GM19438 (cell line): Measurements from ENCODE around the gene ZBTB17.

Source experiments
- ATAC-seq: cut with Tn5 transposase; IDR thresholded peaks from one replicate; pipeline ENCODE4 v1.9.1; 2021; ENCODE audit warnings: low read depth; ENCODE audit not compliant: unreplicated experiment

Gene ZBTB17

DNA sequence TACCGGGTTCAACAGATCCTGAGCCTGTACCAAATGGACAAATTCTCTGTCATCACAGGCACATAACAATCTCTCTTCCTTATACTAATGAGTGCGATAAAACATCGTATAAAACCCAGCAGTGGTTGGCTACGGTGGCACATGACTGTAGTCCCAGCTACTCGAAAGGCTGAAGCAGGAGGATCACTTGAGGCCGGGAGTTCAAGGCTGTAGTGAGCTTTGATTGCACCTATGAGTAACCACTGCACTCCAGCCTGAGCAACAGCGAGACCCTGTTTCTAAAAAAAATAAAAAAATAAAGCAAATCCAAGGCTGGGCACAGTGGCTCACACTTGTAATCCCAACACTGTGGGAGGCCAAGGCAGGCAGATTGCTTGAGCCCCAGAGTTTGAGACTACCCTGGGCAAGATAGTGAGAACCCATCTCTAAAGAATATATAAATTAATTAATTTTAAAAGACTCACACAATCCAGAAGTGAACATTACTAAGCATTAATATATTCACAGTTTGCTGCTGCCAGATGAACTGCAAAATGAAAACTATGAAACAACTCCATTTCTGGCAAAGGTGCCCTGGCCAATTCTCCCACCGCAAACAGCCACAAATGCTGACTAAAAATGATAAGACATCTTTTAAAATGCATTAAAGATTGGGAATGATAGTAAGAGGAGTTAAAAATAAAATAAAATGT lies 13.1 kb downstream of the ZBTB17 start:
- ATAC-seq, result no peak

DNA sequence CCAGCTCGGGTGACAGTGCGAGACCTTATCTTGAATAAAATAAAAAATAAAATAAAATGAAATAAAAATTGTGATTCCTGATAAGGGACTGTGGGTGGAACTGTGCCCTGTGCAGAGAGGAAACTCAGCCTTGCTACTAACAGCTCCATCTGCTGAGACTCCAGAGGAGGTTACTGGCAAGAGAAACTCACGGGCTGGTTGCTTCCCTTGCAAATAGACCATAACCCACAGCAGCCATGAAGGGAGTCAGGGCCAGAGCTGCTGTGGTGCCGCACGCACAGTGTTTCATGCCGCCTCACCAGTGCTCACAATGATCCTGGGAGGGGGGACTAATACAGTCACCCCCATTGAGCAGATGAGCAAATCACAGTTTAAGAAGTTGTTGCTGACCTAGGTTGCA lies 13.7 kb downstream of the ZBTB17 start:
- no peak for ATAC-seq

DNA sequence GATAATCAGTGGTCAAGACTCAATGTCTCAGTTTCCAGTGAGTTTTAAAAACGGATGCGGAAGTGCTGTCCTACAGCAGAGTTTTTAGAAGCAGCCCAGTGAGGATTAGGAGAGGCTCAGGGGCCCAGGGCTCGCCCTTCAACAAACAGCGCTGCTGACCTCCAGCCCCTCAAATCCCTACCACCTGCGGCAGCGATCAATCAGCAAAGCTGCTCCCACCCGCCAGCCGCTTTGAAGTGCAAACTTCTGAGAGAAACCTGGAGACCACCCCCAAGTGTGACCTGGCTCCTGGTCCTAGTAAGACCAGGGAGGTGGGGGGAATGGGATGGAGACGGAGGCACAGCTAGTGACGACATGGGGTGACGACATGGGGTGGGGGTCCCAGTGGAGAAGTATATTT lies 14.4 kb downstream of the ZBTB17 start:
- no peak for ATAC-seq

DNA sequence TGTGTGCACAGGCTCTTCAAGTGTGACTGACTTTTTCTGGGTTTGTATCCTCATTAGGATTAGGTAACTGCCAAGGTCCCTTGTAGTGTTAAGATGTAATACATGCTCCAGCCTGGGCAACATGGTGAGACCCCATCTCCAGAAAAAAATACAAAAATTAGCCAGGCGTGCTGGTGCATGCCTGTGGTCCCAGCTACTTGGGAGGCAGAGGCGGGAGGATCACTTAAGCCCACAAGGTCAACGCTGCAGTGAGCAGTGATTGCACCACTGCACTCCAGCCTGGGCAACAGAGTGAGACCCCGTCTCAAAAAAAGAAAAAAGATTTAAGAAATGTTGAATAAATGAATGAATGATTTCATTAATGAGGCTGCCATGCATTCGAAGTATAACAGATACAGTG lies 15.1 kb downstream of the ZBTB17 start:
- no peak for ATAC-seq

DNA sequence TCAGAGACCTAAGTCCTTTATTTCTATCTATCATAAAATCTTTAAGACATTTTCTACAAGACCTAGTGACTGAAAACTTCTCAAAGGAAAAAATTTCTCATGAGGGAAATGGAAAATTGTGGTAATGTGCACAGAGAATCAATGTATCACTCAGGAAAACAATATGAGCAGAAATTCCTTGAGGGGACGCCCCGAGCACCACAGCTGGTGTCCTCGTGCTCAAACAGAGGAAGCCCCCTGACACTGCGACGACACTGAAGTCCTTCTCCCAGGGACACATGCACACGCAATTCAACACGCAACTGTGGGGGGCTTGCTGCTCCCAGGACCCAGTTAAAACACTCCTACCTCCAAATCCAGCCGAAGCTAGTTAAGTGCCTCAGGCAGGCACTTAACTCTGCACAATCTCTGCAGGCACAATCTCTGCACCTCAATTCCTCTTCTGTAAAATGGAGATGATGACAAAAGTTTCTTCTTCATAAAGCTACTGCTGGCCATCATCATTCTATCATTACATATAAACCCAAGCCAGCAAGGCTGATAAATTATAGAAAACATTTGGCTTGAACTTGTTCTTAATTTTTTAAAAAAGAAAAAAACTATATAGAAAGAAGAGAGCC lies 16.0 kb downstream of the ZBTB17 start:
- no peak for ATAC-seq

DNA sequence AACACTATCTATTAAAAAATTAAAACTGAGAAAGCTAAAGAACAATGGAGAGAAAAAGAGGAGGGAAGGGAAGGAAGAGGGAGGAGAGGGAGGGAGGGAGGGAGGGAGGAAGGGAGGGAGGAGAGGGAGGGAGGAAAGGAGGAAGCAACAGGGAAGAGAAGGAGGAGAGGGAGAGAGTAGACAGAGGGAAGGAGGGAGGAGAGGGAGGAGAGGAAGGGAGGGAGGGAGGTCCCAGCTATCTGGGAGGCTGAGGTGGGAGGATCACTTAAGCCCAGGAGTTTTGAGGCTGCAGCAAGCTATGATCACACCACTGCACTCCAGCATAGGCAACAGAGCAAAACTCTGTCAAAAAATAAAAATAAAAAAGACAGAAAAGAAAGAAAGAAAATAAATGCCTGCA lies 16.5 kb downstream of the ZBTB17 start:
- no peak for ATAC-seq

DNA sequence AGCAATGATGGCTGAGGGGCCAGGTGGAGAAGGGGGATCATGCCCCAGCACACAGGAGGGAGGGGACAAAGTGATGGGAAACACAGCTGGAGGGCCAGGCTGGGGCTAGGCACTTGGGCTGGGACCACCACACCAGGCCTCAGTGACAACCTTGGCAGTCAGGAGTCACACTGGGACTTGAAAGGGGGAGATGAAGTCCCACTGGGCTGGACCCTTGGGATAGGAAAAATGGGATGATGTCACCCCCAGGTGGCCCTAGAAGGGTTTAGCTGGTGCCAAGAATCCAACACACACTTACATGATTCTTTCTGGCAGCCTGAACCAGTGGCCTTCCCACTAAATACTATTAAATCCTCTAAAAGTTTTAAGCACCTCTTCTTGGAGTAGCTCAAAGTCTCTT lies 17.1 kb downstream of the ZBTB17 start:
- no peak for ATAC-seq

DNA sequence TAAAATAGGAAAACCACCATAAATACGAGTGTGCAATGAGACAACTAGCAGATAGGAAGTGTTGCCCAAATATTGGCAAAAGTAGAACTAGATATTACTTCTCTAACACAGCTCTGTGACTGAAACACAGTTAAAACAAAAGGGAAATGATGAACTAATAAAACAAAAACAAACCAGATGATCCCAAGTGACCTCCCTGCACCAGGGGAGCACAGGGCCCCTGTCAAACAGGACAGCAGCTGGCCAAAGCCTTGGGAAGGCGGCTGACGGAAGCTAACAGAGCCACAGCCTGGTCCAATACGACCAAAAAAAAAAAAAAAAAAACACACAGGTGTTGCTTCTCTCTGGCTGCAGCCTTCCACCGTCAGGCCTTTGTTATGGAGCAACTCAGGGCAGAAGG lies 17.8 kb downstream of the ZBTB17 start:
- no peak for ATAC-seq

GRCh38 chr1:15957221-15958095 lies 18.4 kb downstream of the ZBTB17 start:
- ATAC-seq, result no peak

- ATAC-seq, result no peak
Observed at GRCh38 chr1:15956150-15956549, 19.8 kb downstream of the ZBTB17 start.

DNA sequence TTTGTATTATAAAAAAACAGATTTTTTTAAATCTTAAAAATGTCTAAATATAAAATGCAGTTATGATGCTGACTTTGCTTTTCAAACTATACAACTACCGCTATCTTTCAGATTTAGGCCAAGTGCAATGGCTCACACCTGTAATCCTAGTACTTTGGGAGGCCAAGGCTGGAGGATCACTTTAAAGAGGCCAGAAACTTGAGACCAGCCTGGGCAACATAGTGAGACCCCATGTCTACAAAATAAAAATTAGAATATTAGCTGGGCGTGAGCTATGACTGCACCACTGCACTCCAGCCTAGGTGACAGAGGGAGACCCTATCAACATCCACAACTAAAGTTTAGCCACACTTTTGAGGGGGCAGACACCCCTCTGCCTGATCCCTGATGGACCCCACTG lies 20.3 kb downstream of the ZBTB17 start:
- ATAC-seq, result no peak

DNA sequence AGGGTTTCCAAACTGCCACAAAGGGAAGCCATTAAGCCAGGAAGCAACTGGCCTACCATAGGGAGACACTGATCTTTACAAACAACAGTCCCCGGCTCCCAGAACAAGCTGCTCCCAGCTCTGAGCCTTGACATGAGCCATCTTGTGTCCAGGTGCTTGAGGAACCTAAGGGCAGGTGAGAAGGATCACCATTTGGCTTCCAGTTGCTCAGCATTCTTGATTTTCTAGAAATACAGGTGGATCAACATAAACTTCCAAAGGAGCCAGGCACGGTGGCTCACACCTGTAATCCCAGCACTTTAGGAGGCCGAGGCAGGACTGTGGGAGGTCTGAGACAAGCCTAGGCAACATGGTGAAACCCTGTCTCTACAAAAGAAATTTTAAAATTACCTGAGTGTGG lies 21.6 kb downstream of the ZBTB17 start:
- no peak for ATAC-seq

DNA sequence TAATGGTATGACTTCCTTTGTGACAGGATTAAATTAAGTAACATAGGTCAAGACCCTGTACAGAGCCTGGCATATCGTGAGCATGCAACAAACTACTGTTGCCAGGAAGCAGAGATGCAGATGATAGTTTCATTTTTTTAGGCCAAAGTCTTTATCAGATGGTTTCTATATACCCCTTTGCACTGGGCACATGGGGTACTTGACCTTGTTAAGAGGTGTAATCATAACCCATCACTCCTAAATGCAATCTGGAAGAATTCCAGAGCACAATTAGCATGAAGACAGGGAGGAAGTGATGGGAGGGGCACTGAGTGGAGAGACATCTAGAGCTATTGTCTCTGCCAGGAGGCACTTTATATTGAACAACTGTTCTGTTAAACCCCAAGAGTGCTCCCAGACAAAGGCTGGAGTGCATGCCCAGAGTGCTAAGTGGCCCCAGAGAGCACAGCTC lies 22.1 kb downstream of the ZBTB17 start:
- ATAC-seq, result no peak

DNA sequence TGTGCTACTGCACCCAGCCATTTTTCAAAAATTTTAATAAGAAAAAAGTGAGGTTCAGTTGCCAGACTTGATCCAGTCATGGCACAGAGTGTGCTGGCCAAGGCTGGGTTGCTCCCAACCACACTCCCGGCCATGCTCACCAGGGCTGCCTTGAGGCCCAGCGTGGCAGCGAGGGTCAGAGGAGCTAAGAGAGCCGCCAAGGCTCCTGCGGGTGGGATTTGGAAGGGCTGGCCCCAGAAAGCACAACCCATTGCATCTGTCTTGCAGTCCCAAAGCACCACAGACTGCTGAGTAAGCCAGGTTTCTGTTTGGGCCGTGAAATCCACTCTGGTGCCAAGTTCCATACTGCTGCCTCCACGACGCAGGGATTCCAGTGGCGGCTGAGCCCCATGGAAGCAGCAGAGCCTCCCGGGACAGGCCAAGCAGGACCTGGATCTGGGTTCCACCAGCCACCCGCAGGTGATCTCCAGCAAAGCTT lies 22.6 kb downstream of the ZBTB17 start:
- no peak for ATAC-seq

GRCh38 chr1:15952317-15953258 lies 23.3 kb downstream of the ZBTB17 start:
- no peak for ATAC-seq

GRCh38 chr1:15951341-15952153 lies 24.4 kb downstream of the ZBTB17 start:
- ATAC-seq, result no peak

DNA sequence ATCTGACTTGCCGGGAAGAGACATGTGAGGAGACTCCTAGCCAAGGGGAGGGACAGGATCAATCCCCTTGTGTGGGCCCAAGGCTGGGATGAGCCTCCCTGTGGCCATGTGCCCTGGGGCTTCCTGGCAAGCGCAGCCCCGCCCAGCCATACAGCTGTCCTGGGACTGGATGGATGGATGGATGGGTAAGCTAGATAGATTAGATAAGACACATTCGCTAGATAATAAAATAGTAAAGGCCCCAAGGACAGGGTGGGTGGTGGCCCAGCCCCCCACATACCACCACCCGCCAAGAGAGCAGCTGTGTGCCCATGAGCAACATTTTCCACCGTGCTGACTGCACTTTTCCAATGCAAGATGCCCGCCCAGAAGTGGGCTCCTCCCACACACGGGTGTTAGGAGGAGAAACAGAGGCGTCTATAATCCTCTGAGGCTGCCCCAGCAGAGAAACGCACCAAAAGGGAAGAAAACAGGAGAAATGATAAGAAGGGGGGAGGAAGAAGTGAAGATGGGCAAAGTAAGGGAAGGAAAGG lies 25.1 kb downstream of the ZBTB17 start:
- ATAC-seq, result no peak

- no peak for ATAC-seq
Observed at GRCh38 chr1:15950302-15950701, 25.6 kb downstream of the ZBTB17 start.
